Measurements from ENCODE around the gene SLC30A5. TPM values are rescaled to one million over a fixed set of nuclear protein-coding genes. Genes with fewer than 3 reads are reported as not detected.

SLC30A5 gene
- total RNA-seq, 1 donor from 2014 or later, result 49.8 TPM

GRCh38 chr5:69167493-69167855, 73.7 kb downstream of the SLC30A5 start:
- peak in 1 of 2 donors; percentile 16 for DNase-seq (ENCODE audit: low read depth in 2 of 2)

GRCh38 chr5:69167929-69168328, 74.1 kb downstream of the SLC30A5 start:
- DNase-seq (ENCODE audit: low read depth in 2 of 2), result no peak

GRCh38 chr5:69170495-69170894, 76.7 kb downstream of the SLC30A5 start:
- no peak for DNase-seq (ENCODE audit: low read depth in 2 of 2)

- no peak for DNase-seq (ENCODE audit: low read depth in 2 of 2)
These were observed 77.2 kb downstream of the SLC30A5 start for GRCh38 chr5:69170969-69171368.

Other genes with a start within 250 kb of the SLC30A5 start
- 37.0 and 115 TPM in 2 replicates for gene CCNB1, start 73.1 kb downstream of the SLC30A5 start, total RNA-seq
- gene CENPH, start 95.6 kb downstream of the SLC30A5 start, total RNA-seq, result 3.5 and 8.9 TPM in 2 replicates
- gene CDK7, start 140.9 kb downstream of the SLC30A5 start, total RNA-seq, result 24.9 and 37.9 TPM in 2 replicates
- 2.9 and 3.0 TPM in 2 replicates for gene CCDC125, start 238.8 kb downstream of the SLC30A5 start, total RNA-seq